Activated CD8-positive, alpha-beta memory T cell treated with anti-CD3 and anti-CD28 coated beads, Interleukin-2, amount 50 U/mL, for 1 hour (primary cell): ENCODE measurements around the gene KCNK3.

Source experiments
- DNase-seq: peaks from one replicate; pipeline ENCODE4 v3.0.0-alpha.2; 2020; ENCODE audit errors: extremely low read depth

Gene KCNK3

DNA sequence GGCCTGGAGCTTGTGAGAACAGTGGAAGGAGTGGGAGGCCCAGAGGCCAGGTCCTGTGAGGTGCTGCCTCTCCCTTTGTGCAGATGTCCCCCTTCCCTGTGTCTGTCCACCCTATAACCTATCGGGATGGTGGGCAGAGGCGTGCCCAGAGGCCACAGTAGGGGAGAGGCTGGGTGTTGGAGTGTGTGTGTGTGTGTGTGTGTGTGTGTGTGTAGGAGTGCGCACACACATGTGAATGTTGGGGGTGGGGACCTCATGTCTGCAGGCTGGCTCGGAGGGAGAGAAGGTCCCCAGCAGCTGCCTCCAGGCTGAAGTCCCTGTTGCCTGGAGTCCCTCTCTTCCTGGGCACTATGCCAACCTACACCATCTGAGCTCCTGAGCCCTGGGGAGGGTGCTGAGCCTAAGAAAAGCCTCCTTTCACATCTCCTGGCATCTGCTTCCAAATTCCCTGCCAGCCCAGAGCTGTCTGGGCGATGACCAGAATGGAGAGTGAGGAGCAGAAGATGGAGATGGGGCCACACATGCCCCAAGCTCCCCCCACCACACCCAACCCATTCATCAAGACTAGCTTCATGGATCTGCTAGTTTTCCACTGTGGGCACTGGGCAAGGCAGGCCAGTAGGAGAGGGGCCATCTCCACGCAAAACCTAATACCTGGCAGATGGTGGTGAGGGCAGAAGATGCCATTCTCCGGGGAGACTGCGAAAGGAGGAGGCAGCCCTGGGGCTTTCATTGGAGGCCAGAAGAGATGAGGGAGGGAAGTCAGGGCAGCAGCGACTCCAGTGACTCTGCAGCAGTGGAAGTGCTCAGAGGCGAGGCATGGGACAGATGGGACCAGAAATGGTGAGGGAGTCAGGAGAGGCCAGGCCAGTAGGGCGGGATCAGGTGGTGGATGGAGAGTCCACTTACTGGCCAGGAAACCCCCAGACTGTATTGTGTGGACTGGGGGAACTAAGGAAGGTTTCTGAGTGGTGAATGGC is 20.3 kb downstream of the KCNK3 start:
- no peak for DNase-seq

- DNase-seq = no peak
These were observed 23.2 kb downstream of the KCNK3 start for GRCh38 chr2:26715528-26716270.

DNA sequence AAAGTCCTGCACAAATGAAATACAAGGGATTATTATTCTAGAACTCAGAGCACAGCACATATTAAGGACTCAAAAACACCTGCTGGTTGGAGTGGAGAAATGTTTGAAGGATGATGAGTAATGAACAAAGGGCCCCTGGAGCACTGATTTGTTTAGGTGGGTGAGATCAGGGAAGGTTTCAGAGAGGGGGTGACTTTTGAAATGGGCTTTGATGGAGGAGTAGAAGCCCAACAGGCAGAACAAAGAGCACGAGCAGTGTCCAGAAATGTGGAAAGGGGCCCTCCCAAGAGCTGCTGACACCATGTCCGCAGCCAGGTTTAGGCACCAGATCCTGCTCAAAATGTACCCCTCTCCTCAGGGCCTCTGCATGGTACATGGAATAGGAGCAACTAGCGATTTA is 23.8 kb downstream of the KCNK3 start:
- DNase-seq = no peak

GRCh38 chr2:26716769-26717168 is 24.2 kb downstream of the KCNK3 start:
- no peak for DNase-seq

- no peak for DNase-seq
These were observed 24.8 kb downstream of the KCNK3 start for GRCh38 chr2:26717362-26717761.

DNA sequence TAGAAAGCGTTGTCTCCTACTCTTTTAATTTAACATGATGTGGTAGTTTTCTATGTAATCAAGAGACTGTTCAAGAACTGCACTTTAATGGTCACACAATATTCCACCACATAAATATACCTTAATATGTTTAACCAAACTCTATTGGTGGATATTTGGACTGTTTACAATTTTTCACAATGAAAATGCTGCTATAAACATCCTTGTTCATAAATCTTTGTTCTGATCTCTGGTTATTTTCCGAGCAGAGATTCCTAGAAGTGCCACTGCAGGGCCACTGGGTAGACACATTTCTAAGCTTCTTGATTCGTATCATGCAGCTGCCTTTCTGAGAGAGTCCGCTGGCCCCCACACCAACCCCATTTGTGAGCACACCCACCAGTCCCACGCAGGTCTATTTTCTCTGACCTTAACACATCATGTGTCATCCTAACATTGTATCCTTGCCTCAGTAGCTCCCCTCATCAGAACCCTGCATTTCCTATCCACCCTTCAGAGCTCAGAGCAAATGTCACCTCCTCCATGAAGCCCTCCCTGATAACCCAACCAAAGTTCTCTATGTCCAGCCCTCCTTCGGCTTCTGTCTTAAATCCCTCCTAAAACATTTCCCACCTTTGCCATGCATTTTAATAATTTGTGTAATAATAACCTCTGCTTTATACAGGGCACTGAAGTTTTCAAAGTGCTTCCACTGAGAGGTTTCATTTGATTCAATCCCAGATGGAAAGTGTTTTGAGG is 26.6 kb downstream of the KCNK3 start:
- DNase-seq = no peak

- no peak for DNase-seq
These were observed 28.0 kb downstream of the KCNK3 start for GRCh38 chr2:26720322-26721114.

GRCh38 chr2:26721115-26722032 is 28.9 kb downstream of the KCNK3 start:
- DNase-seq = no peak

- DNase-seq = no peak
These were observed 29.8 kb downstream of the KCNK3 start for GRCh38 chr2:26722328-26722727.

- no peak for DNase-seq
These were observed 30.4 kb downstream of the KCNK3 start for GRCh38 chr2:26722911-26723310.

DNA sequence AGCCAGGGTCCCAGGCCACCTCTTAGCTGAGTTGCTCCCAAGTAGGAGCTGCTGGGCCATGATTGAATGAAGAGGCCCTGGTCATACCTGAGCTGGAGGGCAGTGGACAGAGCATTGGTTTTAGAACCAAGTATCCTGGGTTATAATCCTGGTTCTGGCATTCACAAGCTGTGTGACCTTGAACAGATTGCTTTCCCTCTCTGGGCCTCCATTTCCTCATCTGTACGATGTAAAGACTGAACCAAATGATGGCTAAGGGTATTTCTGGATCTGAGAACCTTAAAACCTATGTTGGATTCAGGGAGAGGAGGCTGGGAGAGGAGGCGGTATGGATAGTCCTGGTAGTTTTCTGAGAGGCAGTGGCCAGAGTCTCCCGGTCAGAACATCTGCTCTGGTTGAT is 31.0 kb downstream of the KCNK3 start:
- no peak for DNase-seq

DNA sequence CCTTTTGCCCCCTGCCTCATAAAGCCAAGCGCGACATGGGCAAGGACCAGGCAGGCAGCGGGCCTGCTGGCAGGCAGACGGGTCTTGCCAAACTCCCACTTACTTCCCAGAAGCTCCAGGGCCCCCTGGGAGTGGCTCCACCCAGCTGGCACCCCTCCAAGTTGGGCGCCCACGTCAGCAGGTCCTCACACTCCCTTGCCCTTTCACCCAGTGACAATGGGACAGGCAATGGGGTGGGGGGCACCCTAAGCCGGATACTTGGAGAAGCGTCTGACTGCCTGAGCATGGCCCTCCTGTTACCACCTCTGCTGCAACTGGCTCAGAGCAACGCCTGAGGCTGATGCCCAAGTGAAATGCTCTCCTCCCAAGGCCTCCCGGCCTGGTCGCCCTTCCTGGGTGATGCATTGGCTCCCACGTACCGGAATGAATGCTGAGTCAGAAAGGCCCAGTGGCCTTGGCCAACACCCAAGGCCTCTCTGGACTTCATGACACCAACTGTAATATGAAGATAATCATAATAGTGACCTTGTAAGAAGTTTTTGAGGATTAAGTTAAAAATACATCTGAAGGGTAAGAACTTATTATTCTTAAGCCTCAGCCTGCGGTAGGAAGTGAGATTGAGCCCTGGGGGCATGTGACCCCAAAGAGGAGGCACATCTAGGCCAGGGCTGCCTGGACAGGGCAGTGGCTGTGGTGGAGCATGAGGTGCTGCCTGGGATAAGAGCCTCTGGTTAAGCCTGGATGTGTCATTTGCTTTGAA is 31.6 kb downstream of the KCNK3 start:
- DNase-seq = no peak

GRCh38 chr2:26724784-26725520 is 32.4 kb downstream of the KCNK3 start:
- DNase-seq = no peak

- DNase-seq = no peak
These were observed 32.9 kb downstream of the KCNK3 start for GRCh38 chr2:26725521-26725820.

GRCh38 chr2:26726228-26726627 is 33.7 kb downstream of the KCNK3 start:
- DNase-seq = no peak

DNA sequence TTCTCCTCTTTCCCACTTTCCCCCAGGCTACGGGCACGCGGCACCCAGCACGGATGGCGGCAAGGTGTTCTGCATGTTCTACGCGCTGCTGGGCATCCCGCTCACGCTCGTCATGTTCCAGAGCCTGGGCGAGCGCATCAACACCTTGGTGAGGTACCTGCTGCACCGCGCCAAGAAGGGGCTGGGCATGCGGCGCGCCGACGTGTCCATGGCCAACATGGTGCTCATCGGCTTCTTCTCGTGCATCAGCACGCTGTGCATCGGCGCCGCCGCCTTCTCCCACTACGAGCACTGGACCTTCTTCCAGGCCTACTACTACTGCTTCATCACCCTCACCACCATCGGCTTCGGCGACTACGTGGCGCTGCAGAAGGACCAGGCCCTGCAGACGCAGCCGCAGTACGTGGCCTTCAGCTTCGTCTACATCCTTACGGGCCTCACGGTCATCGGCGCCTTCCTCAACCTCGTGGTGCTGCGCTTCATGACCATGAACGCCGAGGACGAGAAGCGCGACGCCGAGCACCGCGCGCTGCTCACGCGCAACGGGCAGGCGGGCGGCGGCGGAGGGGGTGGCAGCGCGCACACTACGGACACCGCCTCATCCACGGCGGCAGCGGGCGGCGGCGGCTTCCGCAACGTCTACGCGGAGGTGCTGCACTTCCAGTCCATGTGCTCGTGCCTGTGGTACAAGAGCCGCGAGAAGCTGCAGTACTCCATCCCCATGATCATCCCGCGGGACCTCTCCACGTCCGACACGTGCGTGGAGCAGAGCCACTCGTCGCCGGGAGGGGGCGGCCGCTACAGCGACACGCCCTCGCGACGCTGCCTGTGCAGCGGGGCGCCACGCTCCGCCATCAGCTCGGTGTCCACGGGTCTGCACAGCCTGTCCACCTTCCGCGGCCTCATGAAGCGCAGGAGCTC is 35.4 kb downstream of the KCNK3 start:
- DNase-seq = no peak

DNA sequence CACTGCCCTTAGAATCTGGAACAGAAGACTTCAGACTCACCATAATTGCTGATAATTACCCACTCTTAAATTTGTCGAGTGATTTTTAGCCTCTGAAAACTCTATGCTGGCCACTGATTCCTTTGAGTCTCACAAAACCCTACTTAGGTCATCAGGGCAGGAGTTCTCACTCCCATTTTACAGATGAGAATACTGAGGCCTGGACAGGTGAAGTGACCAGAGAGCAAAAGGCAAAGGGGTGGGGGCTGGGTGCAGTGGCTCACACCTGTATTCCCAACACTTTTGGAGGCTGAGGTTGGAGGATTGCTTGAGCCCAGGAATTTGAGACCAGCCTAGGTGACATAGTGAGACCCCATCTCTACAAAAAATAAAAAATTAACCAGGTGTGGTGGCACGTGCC is 36.8 kb downstream of the KCNK3 start:
- no peak for DNase-seq
